GM23248 (cell line): ENCODE results near the gene ATM.

ENCODE experiments used
- EZH2 ChIP-seq: fragments of 200-600 bp; sonication (generic); IDR thresholded peaks from 2 replicates; pipeline ENCODE4 v1.6.1; 2018; ENCODE audit warnings: antibody characterized with exemption, mild to moderate bottlenecking; ENCODE audit not compliant: insufficient read depth, poor library complexity, severe bottlenecking
- EZH2phosphoT487 ChIP-seq: fragments of 200-600 bp; sonication (generic); IDR thresholded peaks from 2 replicates; pipeline ENCODE4 v1.6.1; 2018; ENCODE audit warnings: antibody characterized with exemption, moderate library complexity, mild to moderate bottlenecking, low read depth; ENCODE audit not compliant: insufficient read depth

GRCh38 chr11:108210441-108210840 lies 12.4 kb upstream of the ATM start:
- TF ChIP-seq EZH2, result no peak
- no peak for TF ChIP-seq EZH2phosphoT487
